Ishikawa (cell line): Measurements from ENCODE around the gene POU5F2.

Source experiments
- CEBPB ChIP-seq: IDR thresholded peaks from 2 replicates; pipeline ENCODE4 v1.6.1; 2012
- CREB1 ChIP-seq: IDR thresholded peaks from 2 replicates; pipeline ENCODE4 v1.6.1; 2012; ENCODE audit warnings: low read depth
- EGR1 ChIP-seq: IDR thresholded peaks from 2 replicates; pipeline ENCODE4 v1.6.1; 2012
- EP300 ChIP-seq: IDR thresholded peaks from 2 replicates; pipeline ENCODE4 v1.6.1; 2012; ENCODE audit warnings: borderline replicate concordance
- FOXM1 ChIP-seq: IDR thresholded peaks from 2 replicates; pipeline ENCODE4 v1.6.1; 2012; ENCODE audit warnings: low read depth, borderline replicate concordance
- MAX ChIP-seq: IDR thresholded peaks from 2 replicates; pipeline ENCODE4 v1.6.1; 2012
- NFIC ChIP-seq: IDR thresholded peaks from 2 replicates; pipeline ENCODE4 v1.6.1; 2012
- RAD21 ChIP-seq: IDR thresholded peaks from 2 replicates; pipeline ENCODE4 v1.6.1; 2012; ENCODE audit warnings: low read depth
- REST ChIP-seq: IDR thresholded peaks from 2 replicates; pipeline ENCODE4 v1.6.1; 2012; ENCODE audit warnings: low read depth, mild to moderate bottlenecking
- TAF1 ChIP-seq: IDR thresholded peaks from 2 replicates; pipeline ENCODE4 v1.6.1; 2012; ENCODE audit warnings: low read depth, mild to moderate bottlenecking
- TCF12 ChIP-seq: IDR thresholded peaks from 2 replicates; pipeline ENCODE4 v1.6.1; 2012; ENCODE audit warnings: low read depth
- TEAD4 ChIP-seq: IDR thresholded peaks from 2 replicates; pipeline ENCODE4 v1.6.1; 2012
- USF1 ChIP-seq: IDR thresholded peaks from 2 replicates; pipeline ENCODE4 v1.6.1; 2012
- YY1 ChIP-seq: IDR thresholded peaks from 2 replicates; pipeline ENCODE4 v1.6.1; 2012; ENCODE audit warnings: low read depth
- ZBTB7A ChIP-seq: IDR thresholded peaks from 2 replicates; pipeline ENCODE4 v1.6.1; 2012; ENCODE audit warnings: low read depth

POU5F2 gene

GRCh38 chr5:93721511-93721910 is 19.9 kb downstream of the POU5F2 start:
- TF ChIP-seq CREB1 (no peak), ZBTB7A (no peak), USF1 (no peak), EP300 (no peak), TCF12 (no peak), YY1 (no peak), FOXM1 (no peak), NFIC (no peak)

- TF ChIP-seq TEAD4, result no peak
- TF ChIP-seq EGR1, result no peak
- no peak for TF ChIP-seq RAD21
- TF ChIP-seq YY1, result no peak
- no peak for TF ChIP-seq TCF12
- TF ChIP-seq NFIC, result no peak
- no peak for TF ChIP-seq EP300
- TF ChIP-seq TAF1, result no peak
- TF ChIP-seq REST, result no peak
- TF ChIP-seq CEBPB, result no peak
- no peak for TF ChIP-seq USF1
- no peak for TF ChIP-seq ZBTB7A
- TF ChIP-seq MAX, result no peak
- no peak for TF ChIP-seq CREB1
- no peak for TF ChIP-seq FOXM1
These were observed 20.3 kb downstream of the POU5F2 start for GRCh38 chr5:93721071-93721470.

GRCh38 chr5:93717162-93717561 is 24.2 kb downstream of the POU5F2 start:
- peak; percentile 86 for TF ChIP-seq NFIC
- TF ChIP-seq RAD21, result no peak

- TF ChIP-seq CEBPB, result no peak
- TF ChIP-seq RAD21, result no peak
- no peak for TF ChIP-seq USF1
- TF ChIP-seq CREB1, result no peak
- TF ChIP-seq EGR1, result no peak
- no peak for TF ChIP-seq EP300
- no peak for TF ChIP-seq YY1
- no peak for TF ChIP-seq REST
- no peak for TF ChIP-seq TCF12
- TF ChIP-seq NFIC, result no peak
- TF ChIP-seq FOXM1, result no peak
- TF ChIP-seq TAF1, result no peak
- TF ChIP-seq MAX, result no peak
- TF ChIP-seq TEAD4, result no peak
- no peak for TF ChIP-seq ZBTB7A
These were observed 24.9 kb downstream of the POU5F2 start for GRCh38 chr5:93716453-93716852.

GRCh38 chr5:93715761-93716160 is 25.6 kb downstream of the POU5F2 start:
- TF ChIP-seq REST (no peak), TEAD4 (no peak), MAX (no peak), ZBTB7A (no peak), NFIC (no peak), YY1 (no peak), USF1 (no peak), TAF1 (no peak), EGR1 (no peak), RAD21 (no peak), CREB1 (no peak), CEBPB (no peak), FOXM1 (no peak)
